Caco-2 (cell line): ENCODE data around the gene AUH. TPM values are rescaled to one million over a fixed set of nuclear protein-coding genes. Genes with fewer than 3 reads are reported as not detected.

ENCODE experiments used
- Bru-seq: library from RNA; stranded (reverse); fragments of 400-500 nt; gene quantifications from one replicate; lab custom pipeline; 2021; lab: Mats Ljungman, UMichigan
- BruChase-seq, 2 experiments: library from RNA; stranded (reverse); fragments of 400-500 nt; gene quantifications; one replicate each; lab custom pipeline; 2021; lab: Mats Ljungman, UMichigan
- BruUV-seq: library from RNA; stranded (reverse); fragments of 400-500 nt; replicated peaks from 2 replicates; lab custom pipeline; 2021; lab: Mats Ljungman, UMichigan
- CTCF ChIA-PET: fragments of 300-600 bp; sonication (Branson Sonifier 250); formaldehyde crosslinking; loops from one replicate; lab custom pipeline; 2022; ENCODE audit warnings: antibody characterized with exemption; lab: Charles Lee
- POLR2A ChIA-PET: fragments of 300-600 bp; sonication (Branson Sonifier 250); formaldehyde crosslinking; loops from one replicate; lab custom pipeline; 2022; ENCODE audit warnings: antibody characterized with exemption; lab: Charles Lee
- DNase-seq, 2 experiments: peaks; one replicate each; pipeline versions ENCODE4 v3.0.0 to v3.0.0-alpha.2; 2020 to 2022
- H3K27me3 ChIP-seq: replicated peaks from 2 replicates; pipeline ENCODE4 v1.6.0; 2011; ENCODE audit warnings: low read length; ENCODE audit not compliant: control insufficient read depth, insufficient read depth
- H3K36me3 ChIP-seq: 2 replicates; pipeline ENCODE4 v1.5.1; 2011; ENCODE audit warnings: low read length; ENCODE audit not compliant: control insufficient read depth, insufficient read depth
- H3K4me1 ChIP-seq: fragments of 250-450 bp; sonication (Bioruptor Pico); 2 replicates; pipeline ENCODE4 v1.5.1; 2020; ENCODE audit warnings: mild to moderate bottlenecking
- H3K4me3 ChIP-seq: 2 replicates; pipeline ENCODE4 v1.5.1; 2011; ENCODE audit warnings: low read depth, mild to moderate bottlenecking, control low read depth, low read length
- H3K9me3 ChIP-seq: fragments of 250-450 bp; sonication (Bioruptor Pico); 2 replicates; pipeline ENCODE4 v1.5.1; 2020; ENCODE audit warnings: mild to moderate bottlenecking, moderate library complexity
- H3K27ac Mint-ChIP-seq: one replicate; pipeline ENCODE4 v1.8.0; 2022; ENCODE audit warnings: mixed read lengths; ENCODE audit not compliant: unreplicated experiment
- H3K27me3 Mint-ChIP-seq: one replicate; pipeline ENCODE4 v1.8.0; 2022; ENCODE audit warnings: mixed read lengths; ENCODE audit not compliant: insufficient read depth, unreplicated experiment
- H3K36me3 Mint-ChIP-seq: one replicate; pipeline ENCODE4 v1.8.0; 2022; ENCODE audit warnings: mild to moderate bottlenecking, mixed read lengths; ENCODE audit not compliant: insufficient read depth, unreplicated experiment
- H3K4me1 Mint-ChIP-seq: one replicate; pipeline ENCODE4 v1.8.0; 2022; ENCODE audit warnings: low read depth, mixed read lengths; ENCODE audit not compliant: unreplicated experiment
- H3K4me3 Mint-ChIP-seq: one replicate; pipeline ENCODE4 v1.8.0; 2022; ENCODE audit warnings: mild to moderate bottlenecking, moderate library complexity, mixed read lengths; ENCODE audit not compliant: unreplicated experiment
- H3K9me3 Mint-ChIP-seq: one replicate; pipeline ENCODE4 v1.8.0; 2022; ENCODE audit warnings: mixed read lengths; ENCODE audit not compliant: unreplicated experiment
- intact Hi-C: fragments of 100-400 bp; cut with micrococcal nuclease; formaldehyde crosslinking; loops from one replicate; pipeline ENCODE4 v1.10.0; 2022; ENCODE audit not compliant: unreplicated experiment
- long read RNA-seq: library from polyadenylated mRNA; stranded (forward); transcript quantifications from one replicate; pipeline ENCODE4 v2.0.0, GENCODE V29; 2022
- total RNA-seq: library from RNA; stranded (reverse); gene quantifications from 2 replicates; pipeline ENCODE4 v1.2.3, GENCODE V29; 2022
- TF ChIP-seq, protein P1 (sequence below), 2 experiments: fragments of 200-600 bp in 1 of 2; IDR thresholded peaks; 1 replicate in 1 of 2; 2 replicates in 1 of 2; pipeline versions ENCODE4 v1.5.1 to v1.8.0; 2011 to 2022; ENCODE audit warnings: antibody characterized with exemption in 1 of 2, control low read depth in 1 of 2, inconsistent platforms in 1 of 2, low read depth in 1 of 2, low read length in 1 of 2, mild to moderate bottlenecking in 1 of 2, moderate library complexity in 1 of 2; ENCODE audit not compliant: insufficient read depth in 1 of 2, severe bottlenecking in 1 of 2, unreplicated experiment in 1 of 2

The AUH gene, protein sequence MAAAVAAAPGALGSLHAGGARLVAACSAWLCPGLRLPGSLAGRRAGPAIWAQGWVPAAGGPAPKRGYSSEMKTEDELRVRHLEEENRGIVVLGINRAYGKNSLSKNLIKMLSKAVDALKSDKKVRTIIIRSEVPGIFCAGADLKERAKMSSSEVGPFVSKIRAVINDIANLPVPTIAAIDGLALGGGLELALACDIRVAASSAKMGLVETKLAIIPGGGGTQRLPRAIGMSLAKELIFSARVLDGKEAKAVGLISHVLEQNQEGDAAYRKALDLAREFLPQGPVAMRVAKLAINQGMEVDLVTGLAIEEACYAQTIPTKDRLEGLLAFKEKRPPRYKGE
- total RNA-seq, result 10.3 TPM in 2 replicates
- Bru-seq, nascent RNA, result percentile 62 among the genes with signal in this experiment
- BruChase-seq, experiment 1, labeled RNA remaining after a 2-hour chase, result percentile 59 among the genes with signal in this experiment
- BruChase-seq, experiment 2, labeled RNA remaining after a 6-hour chase, result percentile 54 among the genes with signal in this experiment
- long read RNA-seq, transcript AUH-202 (10 exons, 1,577 nt), result major isoform, 15 of 23 reads
- long read RNA-seq, partial matches to known transcripts, result 0 of 23 reads
- long read RNA-seq, other reads (novel, unspliced or antisense), result 7 of 23 reads

DNA sequence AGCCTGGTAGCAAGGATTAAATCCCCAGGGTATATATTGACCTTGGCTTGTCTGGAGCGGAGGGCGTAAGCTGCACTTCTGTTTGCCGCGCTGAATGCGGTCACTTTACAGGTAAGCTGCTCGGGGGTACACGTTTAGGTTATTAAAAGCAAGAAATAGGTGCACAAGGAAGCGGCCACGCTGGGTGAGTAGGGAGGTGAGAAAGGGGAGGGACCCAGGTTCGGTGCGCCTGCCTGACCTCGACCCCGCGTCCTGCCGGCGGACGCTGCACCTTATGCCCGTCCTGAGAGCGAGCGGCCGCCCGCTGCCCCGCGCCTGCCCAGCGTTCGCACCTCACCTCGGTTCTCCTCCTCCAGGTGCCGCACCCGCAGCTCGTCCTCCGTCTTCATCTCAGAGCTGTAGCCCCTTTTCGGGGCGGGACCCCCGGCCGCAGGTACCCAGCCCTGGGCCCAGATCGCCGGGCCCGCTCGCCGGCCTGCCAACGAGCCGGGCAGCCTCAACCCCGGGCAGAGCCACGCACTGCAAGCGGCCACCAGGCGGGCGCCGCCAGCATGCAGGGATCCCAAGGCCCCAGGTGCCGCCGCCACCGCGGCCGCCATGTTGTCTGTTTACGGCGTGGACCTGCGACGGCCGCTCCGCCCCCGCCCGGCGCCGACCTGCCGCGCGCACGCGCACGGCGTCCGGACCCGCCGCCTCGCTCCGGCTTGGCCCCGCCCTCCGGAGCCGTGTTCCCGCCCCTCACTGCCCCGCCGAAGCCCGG is at the start of gene AUH:
Gene AUH, minus strand, starts transcription at position 628 of the 760 bp plus-strand sequence. Its CDS starts 29 bp downstream, at position 599.
- POLR2A ChIA-PET, result interaction anchor here (1.0 kb wide), 1 partner anchor 62 kb away, joined by 3 read pairs; the partner anchor contains the start of gene NFIL3
- TF ChIP-seq, protein P1, sequence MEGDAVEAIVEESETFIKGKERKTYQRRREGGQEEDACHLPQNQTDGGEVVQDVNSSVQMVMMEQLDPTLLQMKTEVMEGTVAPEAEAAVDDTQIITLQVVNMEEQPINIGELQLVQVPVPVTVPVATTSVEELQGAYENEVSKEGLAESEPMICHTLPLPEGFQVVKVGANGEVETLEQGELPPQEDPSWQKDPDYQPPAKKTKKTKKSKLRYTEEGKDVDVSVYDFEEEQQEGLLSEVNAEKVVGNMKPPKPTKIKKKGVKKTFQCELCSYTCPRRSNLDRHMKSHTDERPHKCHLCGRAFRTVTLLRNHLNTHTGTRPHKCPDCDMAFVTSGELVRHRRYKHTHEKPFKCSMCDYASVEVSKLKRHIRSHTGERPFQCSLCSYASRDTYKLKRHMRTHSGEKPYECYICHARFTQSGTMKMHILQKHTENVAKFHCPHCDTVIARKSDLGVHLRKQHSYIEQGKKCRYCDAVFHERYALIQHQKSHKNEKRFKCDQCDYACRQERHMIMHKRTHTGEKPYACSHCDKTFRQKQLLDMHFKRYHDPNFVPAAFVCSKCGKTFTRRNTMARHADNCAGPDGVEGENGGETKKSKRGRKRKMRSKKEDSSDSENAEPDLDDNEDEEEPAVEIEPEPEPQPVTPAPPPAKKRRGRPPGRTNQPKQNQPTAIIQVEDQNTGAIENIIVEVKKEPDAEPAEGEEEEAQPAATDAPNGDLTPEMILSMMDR (IDR thresholded peaks at IDR 0.05; ENCODE audit: insufficient read depth in 1 of 2, low read depth in 1 of 2, low read length in 1 of 2, severe bottlenecking in 1 of 2, unreplicated experiment in 1 of 2), result no peak
- Mint-ChIP-seq H3K27me3 (no peaks in the 10 kb centered on the region), H3K4me1 (peaks cover 11% of the 10 kb centered on the region), H3K36me3 (no peaks in the 10 kb centered on the region), H3K9me3 (no peaks in the 10 kb centered on the region), H3K4me3 (peak within 1 kb of the TSS; percentile 92), H3K27ac (peak within 1 kb of the TSS; percentile 91)
- H3K27me3 ChIP-seq, result no peaks in the 10 kb centered on the region
- no peaks in the 10 kb centered on the region for H3K36me3 ChIP-seq
- H3K4me3 ChIP-seq, result peak within 1 kb of the TSS; percentile 93
- intact Hi-C loops, result loop anchor here (2.0 to 5.0 kb wide), 2 partner anchors 61 to 164 kb away; partner anchors contain the start of gene NFIL3
- peak; percentile 75 to 83 for DNase-seq
- BruUV-seq, result no TSS peak
- no peaks in the 10 kb centered on the region for H3K9me3 ChIP-seq
- CTCF ChIA-PET, result interaction anchor here (0.7 kb wide), 1 partner anchor 447 kb away, joined by 3 read pairs; no protein-coding TSS in a partner anchor
- peaks cover 5% of the 10 kb centered on the region; the same call in 1 of the 2 replicates for H3K4me1 ChIP-seq

DNA sequence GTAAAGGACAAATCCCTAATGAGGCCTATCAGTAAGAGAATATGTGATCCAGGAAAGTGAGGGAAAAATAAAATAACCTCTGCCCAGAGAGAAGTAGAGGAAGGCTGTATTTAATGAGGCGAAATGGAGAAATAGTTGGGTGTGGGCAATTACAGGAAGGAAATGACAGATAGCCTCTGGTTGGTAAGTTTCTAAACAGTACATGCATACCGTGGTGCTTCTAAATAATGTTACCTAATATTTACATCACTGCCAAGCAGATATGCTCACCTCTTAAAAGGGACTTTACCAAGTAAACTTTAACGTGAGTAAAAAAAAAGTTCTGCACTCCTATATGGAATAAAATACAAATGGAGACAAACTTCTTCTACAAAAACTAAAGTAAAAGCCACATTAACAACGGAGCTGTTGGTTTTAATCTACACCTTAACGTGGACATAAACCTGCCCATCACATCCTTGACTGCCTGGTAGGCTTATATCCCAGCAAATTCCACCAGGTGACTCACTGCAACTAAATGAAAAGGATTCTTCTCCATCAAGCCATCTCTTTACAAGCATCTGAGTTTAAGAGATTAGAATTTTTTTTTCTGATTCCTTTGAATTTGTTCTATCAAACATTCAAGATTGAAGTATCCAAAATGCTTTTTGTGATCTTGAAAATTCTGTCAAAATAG is 49.5 kb upstream of the AUH start:
- no peak overlapping the region for H3K4me3 ChIP-seq
- TF ChIP-seq, protein P1 (IDR thresholded peaks at IDR 0.05; ENCODE audit: insufficient read depth in 1 of 2, low read depth in 1 of 2, low read length in 1 of 2, severe bottlenecking in 1 of 2, unreplicated experiment in 1 of 2), result no peak
- DNase-seq, result no peak
- H3K9me3 ChIP-seq, result no peaks in the 10 kb centered on the region
- intact Hi-C loops, result loop anchor here (2.0 kb wide), 1 partner anchor 24 kb away; no protein-coding TSS in a partner anchor
- no peaks in the 10 kb centered on the region for H3K4me1 Mint-ChIP-seq
- H3K4me3 Mint-ChIP-seq, result no peak overlapping the region
- no TSS peak for BruUV-seq
- peaks cover 28% of the 10 kb centered on the region for H3K36me3 Mint-ChIP-seq
- H3K27me3 ChIP-seq, result no peaks in the 10 kb centered on the region
- CTCF ChIA-PET, result no interaction called here
- H3K9me3 Mint-ChIP-seq, result no peaks in the 10 kb centered on the region
- H3K27me3 Mint-ChIP-seq, result no peaks in the 10 kb centered on the region
- no peak overlapping the region for H3K27ac Mint-ChIP-seq
- H3K36me3 ChIP-seq, result no peaks in the 10 kb centered on the region
- POLR2A ChIA-PET, result interaction anchor here (0.5 kb wide), 1 partner anchor 23 kb away, joined by 8 read pairs; no protein-coding TSS in a partner anchor
- peaks cover 8% of the 10 kb centered on the region for H3K4me1 ChIP-seq
